Upper lobe of right lung (tissue), 1 donor: ENCODE results near the gene ZNRD2. TPM values are rescaled to one million over a fixed set of nuclear protein-coding genes. Genes with fewer than 3 reads are reported as not detected.

Source experiments
- ATAC-seq: fragments of 200-7000 bp; cut with Tn5 transposase; one replicate; pipeline ENCODE4 v1.9.1; 2020; ENCODE audit warnings: mild to moderate bottlenecking, moderate library complexity
- DNase-seq: peaks from one replicate; pipeline ENCODE4 v3.0.0-alpha.2; 2020
- H3K27ac ChIP-seq: fragments of 200-600 bp; one replicate; pipeline ENCODE4 v1.8.0; 2022
- H3K27me3 ChIP-seq: fragments of 200-600 bp; one replicate; pipeline ENCODE4 v1.8.0; 2022; ENCODE audit warnings: mild to moderate bottlenecking
- H3K36me3 ChIP-seq: fragments of 200-600 bp; one replicate; pipeline ENCODE4 v1.8.0; 2022
- H3K4me1 ChIP-seq: fragments of 200-600 bp; one replicate; pipeline ENCODE4 v1.8.0; 2022
- H3K4me3 ChIP-seq: fragments of 200-600 bp; one replicate; pipeline ENCODE4 v1.8.0; 2022; ENCODE audit warnings: mild to moderate bottlenecking
- H3K9me3 ChIP-seq: fragments of 200-600 bp; one replicate; pipeline ENCODE4 v1.8.0; 2022
- intact Hi-C: fragments of 100-400 bp; cut with DNase I; formaldehyde crosslinking; loops from one replicate; pipeline ENCODE4 v1.11.0; 2022
- total RNA-seq: library from RNA; stranded (reverse); fragmentation: NEBNext Ultra II Directional; extraction: Animal tissue kit (Norgen Biotek cat#: 25700); gene quantifications from one replicate; pipeline ENCODE4 v1.2.1, GENCODE V29; 2021
- TF ChIP-seq, protein P1 (sequence below): fragments of 200-600 bp; IDR thresholded peaks from one replicate; pipeline ENCODE4 v1.8.0; 2022; ENCODE audit warnings: antibody characterized with exemption
- donor health status: DM: no; HTN: yes; CAD: no; lungs with severe emphysema.

Gene ZNRD2
- total RNA-seq, 1 donor from 2014 or later = 24.0 TPM

DNA sequence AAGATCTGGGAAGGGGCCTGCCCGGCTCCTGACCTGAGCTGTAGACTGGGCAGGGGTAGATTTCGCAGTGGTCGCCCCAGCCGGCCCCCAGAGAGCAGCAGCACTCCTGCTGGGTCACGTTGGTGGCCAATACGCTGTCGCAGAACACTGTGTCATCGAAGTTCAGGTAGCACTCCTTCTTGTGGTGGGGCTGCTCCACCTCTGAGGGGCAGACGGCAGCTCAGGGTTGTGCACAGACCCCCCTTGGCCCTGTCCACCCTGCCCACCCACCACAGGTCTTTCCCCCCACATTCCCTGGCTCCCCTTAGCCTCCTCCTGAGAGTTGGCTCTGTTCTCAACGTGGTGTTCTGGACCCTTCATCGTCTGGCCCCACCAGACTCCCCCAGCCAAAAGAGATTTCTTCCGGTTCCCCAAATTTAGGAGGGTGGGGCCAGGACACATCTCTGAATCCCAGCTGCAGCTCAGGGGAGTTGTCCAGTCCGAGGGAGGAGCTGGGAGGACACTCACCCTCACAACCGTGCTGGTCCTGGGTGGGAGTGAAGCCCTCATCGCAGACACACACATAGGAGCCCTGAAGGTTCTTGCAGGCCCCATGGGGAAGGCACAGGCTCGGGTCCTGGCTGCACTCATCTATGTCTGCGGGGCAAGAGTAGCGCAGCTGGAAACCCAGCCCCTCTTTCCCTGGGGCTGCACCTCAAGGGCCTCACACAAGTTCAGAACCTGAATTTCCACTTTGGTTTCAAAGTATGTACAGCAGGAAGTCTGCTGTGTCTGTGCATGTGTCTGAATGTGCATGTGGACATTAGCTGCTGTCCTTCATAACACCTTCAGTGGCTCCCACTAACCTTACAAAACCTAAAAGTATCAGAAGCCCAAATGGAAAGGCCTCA lies 28.9 kb upstream of the ZNRD2 start:
- intact Hi-C loops = no loop called here

DNA sequence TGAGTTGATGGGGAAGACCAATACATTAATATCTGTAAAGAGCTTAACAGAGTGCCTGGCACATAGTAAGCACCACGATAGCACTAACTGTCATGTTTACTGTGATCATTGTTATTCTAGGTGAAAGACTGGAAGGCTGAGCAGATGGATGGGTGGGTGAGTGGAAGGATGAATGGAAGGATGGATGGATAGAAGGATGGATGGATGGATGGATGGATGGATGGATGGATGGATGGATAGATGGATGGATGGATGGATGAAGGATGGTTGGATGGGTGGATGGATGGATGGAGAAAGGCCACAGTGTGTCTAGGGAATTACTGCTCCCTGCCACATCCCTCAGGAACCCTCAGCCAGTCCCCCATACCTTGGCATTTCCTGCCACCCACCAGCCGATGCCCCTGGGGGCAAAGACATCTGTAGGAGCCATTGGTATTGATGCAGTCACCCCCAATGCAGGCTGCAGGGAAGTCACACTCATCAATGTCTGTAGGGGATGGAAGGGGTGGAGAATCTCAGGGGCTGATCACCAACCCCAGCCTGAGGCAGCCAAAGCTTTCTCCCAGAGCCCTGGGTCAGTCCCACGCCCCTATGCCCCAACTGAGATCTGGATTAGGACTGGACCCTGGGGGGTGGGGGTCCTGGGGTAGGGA lies 27.4 kb upstream of the ZNRD2 start:
- no peaks in the 10 kb centered on the region for H3K27me3 ChIP-seq
- intact Hi-C loops = no loop called here
- H3K4me1 ChIP-seq = peaks cover 28% of the 10 kb centered on the region
- H3K9me3 ChIP-seq = no peaks in the 10 kb centered on the region
- DNase-seq (no peak), ATAC-seq (no peak)
- peaks cover 13% of the 10 kb centered on the region for H3K36me3 ChIP-seq
- H3K27ac ChIP-seq = no peak overlapping the region
- TF ChIP-seq, protein P1, sequence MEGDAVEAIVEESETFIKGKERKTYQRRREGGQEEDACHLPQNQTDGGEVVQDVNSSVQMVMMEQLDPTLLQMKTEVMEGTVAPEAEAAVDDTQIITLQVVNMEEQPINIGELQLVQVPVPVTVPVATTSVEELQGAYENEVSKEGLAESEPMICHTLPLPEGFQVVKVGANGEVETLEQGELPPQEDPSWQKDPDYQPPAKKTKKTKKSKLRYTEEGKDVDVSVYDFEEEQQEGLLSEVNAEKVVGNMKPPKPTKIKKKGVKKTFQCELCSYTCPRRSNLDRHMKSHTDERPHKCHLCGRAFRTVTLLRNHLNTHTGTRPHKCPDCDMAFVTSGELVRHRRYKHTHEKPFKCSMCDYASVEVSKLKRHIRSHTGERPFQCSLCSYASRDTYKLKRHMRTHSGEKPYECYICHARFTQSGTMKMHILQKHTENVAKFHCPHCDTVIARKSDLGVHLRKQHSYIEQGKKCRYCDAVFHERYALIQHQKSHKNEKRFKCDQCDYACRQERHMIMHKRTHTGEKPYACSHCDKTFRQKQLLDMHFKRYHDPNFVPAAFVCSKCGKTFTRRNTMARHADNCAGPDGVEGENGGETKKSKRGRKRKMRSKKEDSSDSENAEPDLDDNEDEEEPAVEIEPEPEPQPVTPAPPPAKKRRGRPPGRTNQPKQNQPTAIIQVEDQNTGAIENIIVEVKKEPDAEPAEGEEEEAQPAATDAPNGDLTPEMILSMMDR = no peak
- H3K4me3 ChIP-seq = no peak overlapping the region

More for the DNA sequence above, 28.9 kb upstream of the ZNRD2 start:
- TF ChIP-seq, protein P1 = no peak
- peaks cover 24% of the 10 kb centered on the region for H3K4me1 ChIP-seq
- no peaks in the 10 kb centered on the region for H3K27me3 ChIP-seq
- ATAC-seq (no peak), DNase-seq (no peak)
- H3K27ac ChIP-seq = peak overlapping the region; percentile 90
- H3K9me3 ChIP-seq = no peaks in the 10 kb centered on the region
- peaks cover 24% of the 10 kb centered on the region for H3K36me3 ChIP-seq
- H3K4me3 ChIP-seq = peak overlapping the region; percentile 55

DNA sequence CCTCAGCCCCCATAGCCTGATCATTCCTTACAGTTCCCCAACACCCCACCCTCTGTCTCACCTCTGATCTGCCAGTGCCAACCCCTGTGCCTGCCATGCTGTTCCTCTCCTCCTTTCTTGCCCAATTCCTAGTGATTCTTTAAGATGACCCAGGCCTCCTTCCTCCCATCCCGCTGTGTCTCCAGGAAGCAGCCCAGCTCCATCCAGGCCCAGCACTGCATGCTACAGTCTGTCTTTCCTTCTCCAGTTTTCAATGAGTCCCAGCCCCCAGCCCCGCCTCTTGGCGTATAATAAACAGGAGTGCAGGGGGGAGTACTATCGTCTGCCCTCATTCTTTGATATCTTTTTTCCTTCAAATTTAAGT lies 24.4 kb upstream of the ZNRD2 start:
- H3K4me3 ChIP-seq = peak overlapping the region; percentile 50
- no peaks in the 10 kb centered on the region for H3K27me3 ChIP-seq
- ATAC-seq = no peak
- DNase-seq = no peak
- H3K9me3 ChIP-seq = no peaks in the 10 kb centered on the region
- H3K36me3 ChIP-seq = peaks cover 6% of the 10 kb centered on the region
- peak overlapping the region; percentile 60 for H3K27ac ChIP-seq
- peaks cover 22% of the 10 kb centered on the region for H3K4me1 ChIP-seq
- TF ChIP-seq, protein P1 = no peak
- intact Hi-C loops = no loop called here

DNA sequence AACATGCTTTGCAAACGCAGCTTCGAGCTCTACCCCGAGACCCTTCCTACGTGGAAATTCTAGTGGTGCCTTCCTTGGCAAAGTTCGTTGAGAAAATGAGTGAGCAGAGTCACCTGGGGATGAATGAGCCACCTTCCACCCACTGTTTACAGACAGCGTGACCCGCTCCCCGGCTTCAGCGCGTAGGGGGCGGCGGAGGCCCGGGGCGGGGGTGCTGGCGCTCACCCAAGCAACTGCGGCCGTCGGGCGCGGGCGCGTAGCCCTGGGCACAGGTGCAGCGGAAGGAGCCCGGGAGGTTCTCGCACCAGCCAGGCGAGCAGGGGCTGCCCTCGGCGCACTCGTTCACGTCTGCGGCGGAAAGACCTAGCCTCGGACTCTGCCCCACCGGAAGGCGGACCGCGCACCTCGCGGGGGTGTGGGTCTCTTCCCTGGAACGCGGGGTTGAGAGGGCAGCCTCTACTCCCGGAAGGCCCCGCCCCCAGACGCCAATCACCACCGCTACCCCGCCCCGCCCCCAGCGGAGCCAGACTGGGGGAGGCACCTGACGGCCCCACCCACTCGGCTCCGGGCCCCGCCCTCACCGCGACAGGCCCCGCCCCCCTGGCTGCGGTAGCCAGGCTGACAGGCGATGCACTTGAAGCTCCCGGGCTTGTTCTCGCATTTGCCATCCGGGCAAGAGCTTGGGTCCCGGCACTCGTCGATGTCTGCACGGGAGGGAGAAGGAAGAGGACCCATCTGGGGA lies 23.9 kb upstream of the ZNRD2 start:
- ATAC-seq (peak; percentile 95), DNase-seq (peak; percentile 98)
- TF ChIP-seq, protein P1 = no peak
- intact Hi-C loops = no loop called here
- H3K9me3 ChIP-seq = no peaks in the 10 kb centered on the region
- no peaks in the 10 kb centered on the region for H3K27me3 ChIP-seq
- peak overlapping the region; percentile 50 for H3K4me3 ChIP-seq
- peaks cover 16% of the 10 kb centered on the region for H3K4me1 ChIP-seq
- H3K36me3 ChIP-seq = peaks cover 6% of the 10 kb centered on the region
- peak overlapping the region; percentile 60 for H3K27ac ChIP-seq

DNA sequence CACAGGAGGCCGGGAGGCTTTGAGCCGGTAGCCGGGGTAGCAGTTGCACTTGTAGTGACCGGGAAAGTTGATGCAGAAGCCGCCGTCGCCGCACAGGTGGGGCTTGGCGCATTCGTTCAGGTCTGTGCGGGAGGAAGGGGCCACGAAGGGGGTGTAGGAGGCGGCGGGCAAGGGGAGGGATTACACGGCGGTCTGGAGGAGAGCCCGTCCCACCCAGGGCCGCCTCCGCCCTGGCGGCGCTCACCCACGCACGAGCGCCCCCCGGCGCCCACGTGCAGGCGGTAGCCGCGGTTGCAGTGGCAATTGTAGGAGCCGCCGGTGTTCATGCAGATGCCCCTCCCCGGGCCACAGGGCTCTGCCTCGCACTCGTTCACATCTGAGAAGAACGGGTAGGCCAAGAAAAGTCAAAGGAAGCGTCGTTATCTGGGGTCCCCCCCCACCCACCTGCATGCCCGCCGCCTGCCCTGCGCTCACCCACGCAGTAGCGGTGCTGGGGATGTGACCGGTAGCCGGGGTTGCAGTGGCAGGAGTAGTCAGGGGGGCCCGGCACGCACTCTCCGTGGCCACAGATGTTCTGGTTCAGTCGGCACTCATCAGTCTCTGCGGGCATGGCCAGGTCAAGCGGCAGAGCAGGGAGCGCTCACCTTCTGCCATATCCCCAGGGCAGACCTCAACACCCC lies 22.7 kb upstream of the ZNRD2 start:
- Histone ChIP-seq H3K36me3 (peaks cover 6% of the 10 kb centered on the region), H3K27ac (no peak overlapping the region), H3K27me3 (no peaks in the 10 kb centered on the region), H3K4me1 (peaks cover 8% of the 10 kb centered on the region), H3K9me3 (no peaks in the 10 kb centered on the region), H3K4me3 (no peak overlapping the region)
- no peak for ATAC-seq
- intact Hi-C loops = no loop called here
- no peak for DNase-seq
- TF ChIP-seq, protein P1 = no peak
